ENCODE data around the gene SAP30. TPM values are rescaled to one million over a fixed set of nuclear protein-coding genes. Genes with fewer than 3 reads are reported as not detected.

The SAP30 gene
- total RNA-seq, 4 donors from 2014 or later = 25.8 to 61.9 (median 32.7) TPM

DNA sequence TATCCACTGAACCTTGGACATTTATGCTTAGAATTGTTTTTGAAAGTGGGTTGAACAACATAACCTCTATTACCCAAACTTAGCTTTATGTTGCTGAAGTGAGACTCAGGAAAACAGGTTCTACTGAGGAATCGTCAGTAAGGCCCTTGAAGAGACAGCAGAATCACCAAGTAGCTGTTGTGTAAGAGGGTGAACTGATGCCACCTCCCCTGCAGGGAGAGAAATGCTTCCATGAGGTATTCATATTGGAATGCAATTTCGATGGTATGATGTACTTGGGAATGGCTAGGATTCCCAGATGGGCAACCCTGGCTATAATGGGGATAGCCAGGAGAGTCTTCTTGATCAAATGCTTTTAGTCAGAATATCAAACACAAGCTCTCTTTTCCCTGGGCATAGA lies 32.3 kb downstream of the SAP30 start:
- TF ChIP-seq, protein P1, sequence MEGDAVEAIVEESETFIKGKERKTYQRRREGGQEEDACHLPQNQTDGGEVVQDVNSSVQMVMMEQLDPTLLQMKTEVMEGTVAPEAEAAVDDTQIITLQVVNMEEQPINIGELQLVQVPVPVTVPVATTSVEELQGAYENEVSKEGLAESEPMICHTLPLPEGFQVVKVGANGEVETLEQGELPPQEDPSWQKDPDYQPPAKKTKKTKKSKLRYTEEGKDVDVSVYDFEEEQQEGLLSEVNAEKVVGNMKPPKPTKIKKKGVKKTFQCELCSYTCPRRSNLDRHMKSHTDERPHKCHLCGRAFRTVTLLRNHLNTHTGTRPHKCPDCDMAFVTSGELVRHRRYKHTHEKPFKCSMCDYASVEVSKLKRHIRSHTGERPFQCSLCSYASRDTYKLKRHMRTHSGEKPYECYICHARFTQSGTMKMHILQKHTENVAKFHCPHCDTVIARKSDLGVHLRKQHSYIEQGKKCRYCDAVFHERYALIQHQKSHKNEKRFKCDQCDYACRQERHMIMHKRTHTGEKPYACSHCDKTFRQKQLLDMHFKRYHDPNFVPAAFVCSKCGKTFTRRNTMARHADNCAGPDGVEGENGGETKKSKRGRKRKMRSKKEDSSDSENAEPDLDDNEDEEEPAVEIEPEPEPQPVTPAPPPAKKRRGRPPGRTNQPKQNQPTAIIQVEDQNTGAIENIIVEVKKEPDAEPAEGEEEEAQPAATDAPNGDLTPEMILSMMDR (IDR thresholded peaks at IDR 0.05) = no peak
- ATAC-seq (ENCODE audit: low FRiP score) (no peak), DNase-seq (ENCODE audit: low spot score) (no peak)

DNA sequence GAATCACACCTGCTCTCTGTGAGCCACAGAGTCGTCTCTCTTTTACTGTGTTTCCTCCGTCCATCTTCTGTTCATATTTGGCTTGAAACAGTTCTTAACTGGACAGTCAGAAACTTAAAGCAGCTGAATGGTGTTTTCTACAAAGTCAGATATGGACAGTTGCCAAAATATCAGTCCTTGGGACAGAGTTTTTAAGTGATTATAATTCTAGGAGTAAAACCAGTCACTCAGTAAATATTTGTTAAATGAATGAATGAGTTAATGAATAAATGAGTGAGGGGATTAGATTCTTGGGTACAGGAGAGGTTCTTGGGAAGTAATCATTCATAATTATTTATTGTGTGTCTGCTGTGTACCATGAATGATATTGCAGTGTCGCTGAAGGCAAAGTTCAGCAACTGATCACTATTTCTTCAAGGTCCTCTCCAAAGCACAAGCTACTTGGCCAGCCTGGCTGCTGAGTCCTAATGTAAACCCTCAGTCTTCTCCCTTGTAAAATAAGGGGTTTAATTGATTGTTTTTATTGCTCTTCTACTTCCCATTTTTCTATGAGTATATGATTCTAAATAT lies 33.6 kb downstream of the SAP30 start:
- DNase-seq (ENCODE audit: low spot score) (no peak), ATAC-seq (ENCODE audit: low FRiP score) (no peak)
- TF ChIP-seq, protein P1 (IDR thresholded peaks at IDR 0.05) = no peak

DNA sequence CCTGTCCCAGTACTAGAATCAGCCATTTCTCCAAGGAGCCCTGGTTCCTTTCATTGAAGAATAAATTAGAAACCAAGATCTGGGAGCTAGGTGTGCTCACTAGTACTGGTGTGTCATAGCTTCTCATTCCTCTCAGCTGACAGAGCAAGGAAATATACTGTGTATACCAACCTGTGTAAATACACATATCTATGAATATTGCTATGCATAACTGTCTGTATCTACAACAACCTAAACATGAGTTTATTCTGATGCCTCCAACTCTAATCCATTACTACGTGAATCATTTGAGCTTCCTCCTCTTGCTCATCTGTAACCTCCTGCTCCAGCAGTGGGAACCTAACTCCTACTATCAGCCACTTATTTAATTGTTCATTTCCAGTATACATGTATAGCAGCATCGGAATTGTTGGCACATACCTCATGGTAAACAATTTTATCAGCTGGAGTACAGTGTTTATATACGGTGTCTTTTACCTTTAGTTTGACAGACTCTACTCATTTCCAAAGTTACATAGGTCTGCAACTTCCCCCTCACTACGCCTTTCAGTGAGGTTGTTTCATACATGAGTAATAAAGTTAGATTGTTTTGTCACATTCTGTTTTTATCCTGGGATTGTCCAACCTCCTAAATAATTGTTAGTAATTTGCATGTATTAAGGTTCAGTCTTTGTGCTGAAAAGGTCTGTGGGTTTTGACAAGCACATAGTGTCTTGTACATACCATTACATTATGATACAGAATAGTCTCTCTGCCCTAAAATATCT lies 35.3 kb downstream of the SAP30 start:
- TF ChIP-seq, protein P1 (IDR thresholded peaks at IDR 0.05) = no peak
- ATAC-seq (ENCODE audit: low FRiP score) (no peak), DNase-seq (ENCODE audit: low spot score) (no peak)

DNA sequence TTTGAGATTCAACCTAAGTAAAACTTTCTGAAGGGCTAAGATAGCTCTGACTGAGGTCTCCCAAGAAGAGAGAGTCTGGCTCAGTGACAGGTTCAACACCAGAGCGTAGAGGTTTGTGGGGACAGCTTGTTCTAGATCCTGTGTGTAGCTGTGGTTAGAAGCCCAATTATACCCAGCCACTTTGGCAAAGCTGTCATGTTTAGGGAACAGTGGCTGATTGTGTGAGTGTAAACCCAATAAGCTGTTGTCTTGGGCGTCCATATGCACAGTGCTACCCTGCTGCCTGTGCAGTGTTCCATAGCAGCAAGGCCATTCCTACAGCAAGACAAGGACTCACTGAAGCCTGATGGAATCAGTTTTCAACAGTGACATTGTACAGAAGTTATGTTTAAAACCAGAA lies 39.3 kb downstream of the SAP30 start:
- DNase-seq (ENCODE audit: low spot score) = no peak

DNA sequence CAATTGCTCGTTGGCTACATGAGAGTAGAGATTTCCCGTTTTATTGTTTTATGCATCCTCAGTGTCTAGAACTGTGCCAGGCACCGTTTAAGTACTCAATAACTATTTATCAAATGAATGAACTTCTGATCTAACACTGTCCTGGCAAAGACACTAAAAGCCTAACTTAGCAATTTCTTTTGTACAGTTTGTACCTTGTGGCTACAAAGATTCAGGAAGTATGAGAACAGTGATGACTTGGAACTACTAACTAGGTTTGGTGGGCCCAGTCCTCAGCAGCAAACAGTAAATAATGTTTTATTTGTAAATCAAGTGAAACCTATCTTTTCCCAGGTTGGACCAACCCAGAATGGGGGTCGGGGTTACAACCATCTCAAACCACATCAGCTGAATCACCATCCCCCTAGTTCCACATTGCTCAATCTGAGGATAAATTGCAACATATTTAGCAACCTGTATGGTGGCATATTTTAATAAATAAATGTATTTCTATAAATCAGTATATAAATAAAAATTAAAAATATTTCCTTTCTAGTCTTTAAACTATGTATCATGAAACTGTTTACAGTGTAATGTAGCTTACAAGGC lies 40.4 kb downstream of the SAP30 start:
- TF ChIP-seq, protein P1 (IDR thresholded peaks at IDR 0.05) = no peak
- ATAC-seq (ENCODE audit: low FRiP score) = no peak
- no peak for DNase-seq (ENCODE audit: low spot score)

More for the DNA sequence above, 39.3 kb downstream of the SAP30 start:
- TF ChIP-seq, protein P1 (IDR thresholded peaks at IDR 0.05) = no peak
- ATAC-seq (ENCODE audit: low FRiP score) = no peak

DNA sequence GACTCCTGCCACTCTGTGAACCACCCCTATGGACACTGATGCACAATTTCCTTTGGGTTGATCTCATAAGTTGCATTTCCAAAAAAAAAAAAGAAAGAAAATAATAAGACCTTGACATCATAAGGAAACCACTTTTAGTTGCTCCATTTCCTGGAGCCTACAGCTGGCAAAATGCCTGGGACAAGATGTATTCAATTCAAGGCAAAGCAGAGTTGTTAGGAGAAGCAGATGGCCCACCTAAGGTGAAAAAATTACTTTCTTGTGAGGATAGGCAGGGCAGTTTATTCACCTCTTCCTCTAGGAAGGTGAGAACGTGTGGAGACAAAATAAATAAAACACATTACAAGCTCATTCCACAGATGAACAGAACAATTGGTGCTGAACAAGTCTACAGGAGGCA lies 42.3 kb downstream of the SAP30 start:
- TF ChIP-seq, protein P1 (IDR thresholded peaks at IDR 0.05) = no peak
- no peak for DNase-seq (ENCODE audit: low spot score)
- no peak for ATAC-seq (ENCODE audit: low FRiP score)

All from omental fat pad (tissue), 4 donors.